NCI-H2107 treated with DMSO at 0.1 percent for 48 hours (cell line): ENCODE measurements around the gene PRAMEF1.
"Not testable (repeated sequence)": the region's sequence is repeated elsewhere in the genome, so short reads cannot be mapped to it uniquely, and the experiment has no call there.

Experiments
- DNase-seq: peaks from one replicate; lab custom pipeline; 2025; ENCODE audit not compliant: unreplicated experiment; lab: John Stamatoyannopoulos, UW

Gene PRAMEF1

DNA sequence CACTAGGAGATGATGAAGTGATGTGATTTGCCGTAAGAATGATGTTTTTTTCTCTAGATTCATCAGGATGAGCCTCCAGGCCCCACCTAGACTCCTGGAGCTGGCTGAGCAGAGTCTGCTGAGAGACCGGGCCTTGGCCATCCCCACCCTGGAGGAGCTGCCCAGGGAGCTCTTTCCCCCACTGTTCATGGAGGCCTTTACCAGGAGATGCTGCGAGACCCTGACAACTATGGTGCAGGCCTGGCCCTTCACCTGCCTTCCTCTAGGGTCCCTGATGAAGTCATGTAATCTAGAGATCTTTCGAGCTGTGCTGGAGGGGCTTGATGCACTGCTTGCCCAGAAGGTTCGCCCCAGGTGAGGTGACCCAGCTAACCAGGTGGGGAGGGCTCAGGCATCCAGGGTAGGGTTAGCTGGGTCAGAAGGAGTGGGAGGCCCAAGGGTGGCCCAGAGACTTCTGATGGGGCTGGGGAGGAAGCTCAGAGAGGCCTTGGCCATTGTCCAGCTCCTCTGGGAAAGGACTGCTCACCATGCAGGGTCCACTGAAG lies 16.3 kb upstream of the PRAMEF1 start:
- no peak for DNase-seq

DNA sequence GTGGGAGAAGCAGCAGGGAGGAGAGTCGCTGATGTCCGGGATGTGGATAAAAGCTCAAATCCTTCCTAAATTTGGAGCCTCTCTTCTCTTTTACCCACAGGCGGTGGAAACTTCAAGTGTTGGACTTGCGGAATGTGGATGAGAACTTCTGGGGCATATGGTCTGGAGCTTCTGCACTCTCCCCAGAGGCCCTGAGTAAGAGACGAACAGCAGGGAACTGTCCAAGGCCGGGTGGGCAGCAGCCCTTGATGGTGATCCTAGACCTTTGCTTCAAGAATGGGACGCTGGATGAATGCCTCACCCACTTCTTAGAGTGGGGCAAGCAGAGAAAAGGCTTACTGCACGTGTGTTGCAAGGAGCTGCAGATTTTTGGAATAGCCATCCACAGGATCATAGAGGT lies 15.8 kb upstream of the PRAMEF1 start:
- no peak for DNase-seq

DNA sequence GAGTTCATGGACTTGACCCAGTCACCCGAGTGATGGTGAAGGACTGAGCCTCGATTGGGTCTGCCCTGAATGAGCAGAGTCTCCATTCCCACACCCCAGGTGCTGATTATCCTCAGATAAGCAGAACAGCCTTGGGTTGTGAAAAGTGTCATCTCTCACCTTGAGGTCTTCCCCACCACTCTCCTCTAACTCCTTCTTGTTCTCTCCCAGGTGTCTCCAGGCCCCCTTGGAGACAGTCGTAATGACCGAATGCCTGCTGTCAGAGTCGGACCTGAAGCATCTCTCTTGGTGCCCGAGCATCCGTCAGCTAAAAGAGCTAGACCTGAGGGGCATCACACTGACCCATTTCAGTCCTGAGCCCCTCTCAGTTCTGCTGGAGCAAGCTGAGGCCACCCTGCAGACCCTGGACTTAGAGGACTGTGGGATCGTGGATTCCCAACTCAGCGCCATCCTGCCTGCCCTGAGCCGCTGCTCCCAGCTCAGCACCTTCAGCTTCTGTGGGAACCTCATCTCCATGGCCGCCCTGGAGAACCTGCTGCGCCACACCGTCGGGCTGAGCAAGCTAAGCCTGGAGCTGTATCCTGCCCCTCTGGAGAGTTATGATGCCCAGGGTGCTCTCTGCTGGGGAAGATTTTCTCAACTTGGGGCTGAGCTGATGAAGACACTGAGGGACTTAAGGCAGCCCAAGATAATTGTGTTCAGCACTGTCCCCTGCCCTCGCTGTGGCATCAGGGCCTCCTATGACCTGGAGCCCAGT lies 14.2 kb upstream of the PRAMEF1 start:
- no peak for DNase-seq

DNA sequence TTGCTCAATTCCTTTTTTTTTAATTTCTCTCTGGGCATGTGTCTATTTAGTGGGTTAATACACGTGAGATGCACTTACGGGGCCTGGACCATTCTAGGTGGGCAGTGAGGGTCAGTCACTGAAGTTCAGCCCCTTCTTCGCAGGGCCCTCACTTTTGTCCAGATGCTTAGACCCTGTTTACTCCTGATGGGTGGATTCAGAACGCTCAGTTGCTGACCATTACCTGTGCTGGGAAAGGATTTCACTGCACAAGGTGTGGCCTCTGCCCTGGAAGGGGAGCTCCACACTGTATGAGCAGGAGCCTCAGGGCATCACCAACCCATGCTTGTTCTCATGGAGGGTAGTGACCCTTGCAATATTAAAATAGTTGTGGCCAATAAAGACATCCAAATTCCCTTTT lies 13.1 kb upstream of the PRAMEF1 start:
- DNase-seq: no peak

DNA sequence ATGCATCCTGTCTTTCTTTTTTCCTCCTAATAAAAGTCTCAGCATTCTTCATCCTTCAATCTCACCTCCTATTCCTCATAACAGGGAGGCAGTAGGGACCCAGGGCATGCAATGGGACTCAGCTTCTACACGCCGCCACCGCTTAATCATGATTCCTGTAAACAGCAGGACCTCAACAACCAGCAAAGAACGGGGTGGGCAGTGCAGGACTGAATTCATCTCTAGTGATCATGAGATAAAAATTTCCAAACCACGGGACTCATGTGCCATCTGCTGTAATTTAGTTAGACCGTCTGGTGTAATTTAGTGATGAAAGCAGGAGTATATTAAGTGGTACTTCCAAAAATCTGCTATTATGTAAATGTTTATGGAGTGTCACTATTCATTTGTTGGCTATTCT lies 12.3 kb upstream of the PRAMEF1 start:
- no peak for DNase-seq

DNA sequence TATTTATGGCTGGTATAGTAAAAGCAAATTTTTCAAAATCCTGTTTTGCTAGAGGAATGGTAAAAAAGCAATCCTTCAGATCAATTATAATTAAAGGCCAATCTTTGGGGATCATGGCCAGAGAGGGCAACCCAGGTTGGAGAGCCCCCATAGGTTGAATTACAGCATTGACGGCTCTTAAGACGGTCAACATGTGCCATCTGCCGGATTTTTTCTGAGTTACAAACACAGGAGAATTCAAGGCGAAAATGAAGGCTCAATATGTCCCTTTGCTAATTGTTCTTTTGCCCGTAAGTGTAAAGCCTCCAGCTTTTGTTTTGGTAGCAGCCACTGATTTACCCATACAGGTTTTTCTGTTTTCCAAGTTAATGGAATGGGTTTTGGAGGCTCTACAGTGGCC lies 9.7 kb upstream of the PRAMEF1 start:
- DNase-seq: not testable (repeated sequence)

DNA sequence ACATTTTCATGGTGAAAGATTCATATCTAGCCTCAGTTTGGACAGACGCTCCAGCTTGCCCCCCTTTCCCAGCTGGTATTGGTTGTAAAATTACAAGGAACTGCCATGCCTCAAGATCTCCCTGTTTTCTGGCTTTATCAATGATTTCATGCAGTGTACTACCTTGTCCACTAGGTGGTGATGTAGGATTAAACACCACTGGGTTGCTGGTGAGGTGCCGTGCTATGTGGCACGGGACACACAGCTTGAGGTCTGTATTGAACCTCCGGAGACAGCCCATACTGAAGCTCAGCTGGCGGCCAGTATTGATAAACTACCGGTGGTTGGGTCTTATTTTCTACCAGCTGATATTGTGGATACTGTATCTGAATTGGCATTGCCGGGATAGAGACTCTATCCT lies 7.4 kb upstream of the PRAMEF1 start:
- not testable (repeated sequence) for DNase-seq

DNA sequence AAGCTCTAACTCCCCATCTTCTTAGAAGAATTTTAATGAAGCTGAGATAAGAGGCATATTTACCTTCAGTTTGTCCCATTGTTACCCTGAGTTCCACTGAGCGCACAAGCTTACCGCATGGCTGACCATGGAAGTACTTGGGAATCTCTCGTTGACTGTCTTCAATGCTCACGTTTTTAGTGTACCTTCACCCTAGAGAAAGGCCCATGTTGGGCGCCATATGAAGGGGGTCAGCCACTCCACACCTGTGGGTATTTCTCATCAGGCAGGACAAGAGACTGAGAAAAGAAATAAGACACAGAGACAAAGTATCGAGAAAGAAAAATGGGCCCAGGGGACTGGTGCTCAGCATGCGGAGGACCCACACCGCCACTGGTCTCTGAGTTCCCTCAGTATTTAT lies 6.5 kb upstream of the PRAMEF1 start:
- DNase-seq: not testable (repeated sequence)

DNA sequence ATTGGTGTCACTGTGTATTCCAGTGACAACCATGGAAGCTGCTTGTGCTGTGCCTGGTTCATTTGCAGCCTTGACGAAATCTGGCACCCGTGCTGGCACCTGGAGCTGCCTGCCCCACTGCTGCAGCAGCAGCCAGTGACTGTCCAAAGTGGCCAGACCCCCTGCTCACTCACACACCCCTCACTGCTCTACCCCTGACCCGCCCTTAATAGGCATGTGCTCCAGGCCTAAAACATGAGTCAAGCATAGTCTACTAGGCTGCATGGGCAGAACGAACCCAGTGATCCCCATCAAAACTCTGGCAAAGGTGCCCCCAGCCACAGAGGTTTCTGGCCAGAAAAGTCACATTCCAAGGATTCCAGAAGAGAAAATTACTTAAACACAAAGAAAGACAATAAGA lies 7.7 kb downstream of the PRAMEF1 start:
- DNase-seq: no peak

DNA sequence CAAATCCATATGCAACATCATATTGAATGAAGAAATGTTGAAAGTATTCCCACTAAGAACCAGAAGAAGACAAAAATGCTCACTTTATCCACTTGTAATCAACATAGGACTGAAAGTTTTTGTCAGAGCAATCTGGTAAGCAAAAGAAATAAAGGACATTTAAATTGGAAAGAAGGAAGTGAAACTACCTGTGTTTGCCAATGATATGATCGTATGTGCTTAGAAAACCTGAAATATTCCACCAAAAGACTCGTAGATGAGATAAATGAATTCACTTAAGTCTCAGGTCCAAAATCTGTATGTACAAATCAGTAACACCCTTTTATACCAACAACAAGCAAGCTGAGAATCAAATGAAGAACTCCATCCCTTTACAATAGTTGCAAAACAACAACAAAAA lies 8.5 kb downstream of the PRAMEF1 start:
- DNase-seq: no peak

DNA sequence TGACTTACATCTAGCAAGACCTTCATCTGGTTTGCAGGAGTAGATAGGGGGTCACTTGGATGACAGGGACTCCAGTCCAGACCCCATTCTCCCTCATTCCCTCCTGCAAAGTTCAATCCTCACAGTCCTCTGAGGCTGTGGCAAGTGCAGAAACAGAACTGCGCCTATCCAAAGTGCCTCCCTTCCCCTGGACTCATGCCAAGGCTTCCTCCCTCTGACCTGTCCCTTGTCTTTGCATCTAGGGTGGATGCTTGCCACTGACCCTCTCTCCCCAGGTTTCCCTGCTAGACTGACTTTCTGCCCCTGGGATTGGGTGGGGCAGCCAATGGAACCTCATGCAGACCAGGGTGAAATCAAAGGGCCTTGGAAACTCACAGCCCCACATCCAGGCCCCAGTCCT lies 18.7 kb downstream of the PRAMEF1 start:
- no peak for DNase-seq

DNA sequence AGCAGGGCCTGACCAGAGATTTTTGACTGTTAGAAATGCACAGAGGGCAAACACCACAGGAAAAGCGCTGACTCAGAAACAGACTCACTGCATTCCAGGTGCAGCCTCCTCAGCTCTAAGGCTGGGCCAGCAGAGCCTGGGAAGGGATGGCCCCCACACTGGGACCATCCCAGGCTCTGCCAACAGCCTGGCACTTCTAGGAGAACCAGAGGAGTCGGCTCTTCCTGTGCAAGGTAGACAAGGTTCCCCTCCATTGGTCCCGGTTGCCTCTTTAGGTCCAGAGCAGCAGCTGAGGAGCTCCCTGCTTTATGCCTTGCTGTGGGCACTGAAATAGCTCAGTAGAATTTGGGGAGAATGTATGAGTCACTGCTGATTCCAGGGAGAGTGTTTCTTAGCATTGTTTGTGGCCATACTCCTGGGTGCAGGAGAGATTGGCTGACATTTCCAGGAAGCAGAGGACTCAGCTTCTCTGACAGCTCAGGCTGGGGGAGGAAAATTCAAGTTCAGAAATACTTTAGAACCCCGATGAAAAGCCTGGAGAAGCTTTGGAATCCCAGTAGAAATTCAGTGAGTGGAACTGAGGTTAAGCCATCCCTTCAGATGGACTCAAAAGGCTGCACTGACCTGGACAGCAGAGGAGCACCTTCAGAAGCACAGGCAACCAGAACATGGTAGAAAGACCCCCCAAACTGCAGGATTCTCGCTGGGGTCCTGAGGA lies 19.7 kb downstream of the PRAMEF1 start:
- no peak for DNase-seq

DNA sequence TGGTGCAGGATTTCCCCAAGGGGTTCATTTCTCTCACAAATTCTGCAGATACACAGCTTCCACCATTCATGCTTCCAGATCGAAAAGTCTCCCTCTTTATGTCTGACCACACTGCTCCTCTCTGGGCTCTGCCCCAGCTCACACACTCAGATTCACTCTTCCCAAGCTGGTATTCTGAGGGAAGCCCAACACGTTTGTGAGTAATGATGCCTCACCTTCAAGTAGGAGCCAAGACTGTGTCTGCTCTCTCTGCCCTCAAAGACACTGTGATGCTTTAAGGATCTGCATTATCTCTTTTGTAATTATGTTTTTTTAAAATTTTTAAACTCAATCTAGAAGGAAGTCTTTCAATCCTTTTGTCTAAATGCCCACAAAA lies 20.2 kb downstream of the PRAMEF1 start:
- no peak for DNase-seq

DNA sequence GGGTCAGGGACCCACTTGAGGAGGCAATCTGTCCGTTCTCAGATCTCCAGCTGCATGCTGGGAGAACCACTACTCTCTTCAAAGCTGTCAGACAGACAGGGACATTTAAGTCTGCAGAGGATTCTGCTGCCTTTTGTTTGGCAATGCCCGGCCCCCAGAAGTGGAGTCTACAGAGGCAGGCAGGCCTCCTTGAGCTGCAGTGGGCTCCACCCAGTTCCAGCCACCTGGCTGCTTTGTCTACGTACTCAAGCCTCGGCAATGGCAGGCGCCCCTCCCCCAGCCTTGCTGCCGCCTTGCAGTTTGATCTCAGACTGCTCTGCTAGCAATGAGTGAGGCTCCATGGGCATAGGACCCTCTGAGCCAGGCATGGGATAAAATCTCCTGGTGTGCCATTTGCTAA lies 27.9 kb downstream of the PRAMEF1 start:
- not testable (repeated sequence) for DNase-seq

DNA sequence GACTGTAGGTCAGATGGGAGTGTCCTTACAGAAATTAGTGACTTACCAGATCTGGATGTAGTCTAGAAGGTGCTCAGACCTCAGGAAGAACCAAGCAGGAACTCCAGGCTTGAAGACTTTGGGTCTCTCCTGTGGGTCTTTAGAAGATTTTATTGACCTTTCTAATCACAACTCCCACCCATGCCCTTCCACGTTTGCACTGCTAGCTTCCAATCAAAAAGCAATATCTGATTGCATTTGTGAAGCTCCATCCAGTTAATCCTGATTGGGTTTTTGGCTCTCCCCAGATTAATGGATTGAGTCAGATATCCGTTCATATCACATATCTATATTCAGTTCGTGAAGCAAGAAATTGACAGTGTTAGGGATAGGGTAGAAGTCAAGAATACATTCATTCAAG lies 40.1 kb downstream of the PRAMEF1 start, which contains the start of gene PRAMEF11:
Gene PRAMEF11, minus strand, starts transcription at position 101 of the 400 bp plus-strand sequence. CDS start 2,621 bp downstream, outside the sequence.
- not testable (repeated sequence) for DNase-seq

DNA sequence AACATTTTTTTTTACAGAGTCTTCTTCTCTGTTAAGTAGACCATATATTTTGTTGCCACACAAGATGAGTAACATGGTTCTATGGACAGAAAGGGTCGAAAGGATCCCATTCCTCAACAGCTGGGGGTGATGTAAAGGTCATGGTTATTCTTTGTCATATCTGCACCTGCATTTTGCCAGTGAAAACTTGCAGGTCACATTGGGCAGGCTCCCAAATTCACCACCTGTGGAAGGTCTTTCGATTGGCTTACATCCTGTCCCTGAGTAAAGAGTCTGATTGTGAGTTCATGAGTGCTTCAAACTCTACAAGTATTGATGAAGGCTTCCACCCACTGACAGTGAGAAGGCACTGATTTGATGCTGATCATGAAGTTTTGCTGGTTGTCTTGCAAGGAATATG lies 42.1 kb downstream of the PRAMEF1 start:
- DNase-seq: not testable (repeated sequence)
